Measurements from ENCODE around the gene METAP1D. TPM values are rescaled to one million over a fixed set of nuclear protein-coding genes. Genes with fewer than 3 reads are reported as not detected.

METAP1D gene
- total and polyA plus RNA-seq, 12 donors, result 1.7 to 21.8 (median 7.8) TPM

DNA sequence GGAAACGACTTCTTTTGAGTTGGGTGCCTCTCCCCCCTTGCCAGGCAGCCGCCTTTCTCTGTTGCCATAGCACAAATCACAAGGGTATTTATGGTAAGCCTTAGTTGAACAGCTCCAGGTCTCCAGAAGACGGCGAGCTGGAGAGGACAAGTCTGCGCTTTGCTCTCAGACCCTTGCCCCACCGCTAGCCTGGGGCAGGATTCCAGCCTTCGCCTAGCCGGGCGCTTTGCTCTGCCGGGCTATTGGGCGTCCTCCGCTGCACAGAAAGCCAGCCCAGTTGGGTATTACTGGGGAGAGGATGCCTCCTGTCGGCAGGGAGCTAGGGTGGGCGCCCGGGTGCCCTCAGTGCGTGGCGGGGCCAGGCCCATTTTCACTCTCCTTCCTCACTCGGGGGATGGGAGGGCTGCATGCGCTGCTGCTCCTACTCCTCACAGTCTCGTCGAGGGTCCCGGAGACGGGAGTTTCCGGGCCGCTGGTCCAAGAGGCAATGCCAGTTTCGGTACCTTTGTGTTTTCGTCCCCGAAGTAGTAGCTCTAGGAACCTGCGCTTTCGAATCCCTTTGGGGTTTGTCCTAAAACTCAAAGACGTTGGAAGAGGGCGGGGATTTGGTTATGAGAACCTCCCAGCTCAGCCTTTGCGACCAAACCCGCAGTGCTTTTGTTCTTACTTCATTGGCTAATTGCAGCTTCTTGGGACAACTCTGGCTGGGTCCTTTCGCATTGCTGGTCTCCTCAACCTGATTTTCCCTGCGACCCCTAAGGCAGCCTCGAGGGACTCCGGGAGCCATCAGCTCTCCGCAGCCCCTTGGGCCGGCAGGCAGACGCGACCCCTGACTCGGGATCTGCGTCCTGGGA is 106.6 kb downstream of the METAP1D start:
- WGBS, 4 donors, result 6 to 11% (median 7%) methylated on average over 20 to 44 of the region's 44 CpGs
- intact Hi-C loops (cut with DNase I), result loop anchor here (10.0 kb wide), 4 partner anchors 292 to 532 kb away; no protein-coding TSS in a partner anchor
- Histone ChIP-seq H3K27me3 (peaks cover 77% of the 10 kb centered on the region), H3K27ac (no peak overlapping the region), H3K36me3 (replicated peaks in 1 of 2) (no peaks in the 10 kb centered on the region), H3K9me3 (replicated peaks in 1 of 3) (no peaks in the 10 kb centered on the region), H3K4me1 (replicated peaks in 1 of 2) (peaks cover 16 to 33% of the 10 kb centered on the region in 2 donors), H3K4me3 (peak overlapping the region in 1 of 4 donors; percentile 38)
- TF ChIP-seq, protein P1, sequence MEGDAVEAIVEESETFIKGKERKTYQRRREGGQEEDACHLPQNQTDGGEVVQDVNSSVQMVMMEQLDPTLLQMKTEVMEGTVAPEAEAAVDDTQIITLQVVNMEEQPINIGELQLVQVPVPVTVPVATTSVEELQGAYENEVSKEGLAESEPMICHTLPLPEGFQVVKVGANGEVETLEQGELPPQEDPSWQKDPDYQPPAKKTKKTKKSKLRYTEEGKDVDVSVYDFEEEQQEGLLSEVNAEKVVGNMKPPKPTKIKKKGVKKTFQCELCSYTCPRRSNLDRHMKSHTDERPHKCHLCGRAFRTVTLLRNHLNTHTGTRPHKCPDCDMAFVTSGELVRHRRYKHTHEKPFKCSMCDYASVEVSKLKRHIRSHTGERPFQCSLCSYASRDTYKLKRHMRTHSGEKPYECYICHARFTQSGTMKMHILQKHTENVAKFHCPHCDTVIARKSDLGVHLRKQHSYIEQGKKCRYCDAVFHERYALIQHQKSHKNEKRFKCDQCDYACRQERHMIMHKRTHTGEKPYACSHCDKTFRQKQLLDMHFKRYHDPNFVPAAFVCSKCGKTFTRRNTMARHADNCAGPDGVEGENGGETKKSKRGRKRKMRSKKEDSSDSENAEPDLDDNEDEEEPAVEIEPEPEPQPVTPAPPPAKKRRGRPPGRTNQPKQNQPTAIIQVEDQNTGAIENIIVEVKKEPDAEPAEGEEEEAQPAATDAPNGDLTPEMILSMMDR (IDR thresholded peaks at IDR 0.05), result peak in 3 of 6 experiments; percentile 16 to 37 (median 33)
- no peak for TF ChIP-seq POLR2A (IDR thresholded peaks at IDR 0.05)
- peak in 1 of 7 donors; percentile 18 for DNase-seq

DNA sequence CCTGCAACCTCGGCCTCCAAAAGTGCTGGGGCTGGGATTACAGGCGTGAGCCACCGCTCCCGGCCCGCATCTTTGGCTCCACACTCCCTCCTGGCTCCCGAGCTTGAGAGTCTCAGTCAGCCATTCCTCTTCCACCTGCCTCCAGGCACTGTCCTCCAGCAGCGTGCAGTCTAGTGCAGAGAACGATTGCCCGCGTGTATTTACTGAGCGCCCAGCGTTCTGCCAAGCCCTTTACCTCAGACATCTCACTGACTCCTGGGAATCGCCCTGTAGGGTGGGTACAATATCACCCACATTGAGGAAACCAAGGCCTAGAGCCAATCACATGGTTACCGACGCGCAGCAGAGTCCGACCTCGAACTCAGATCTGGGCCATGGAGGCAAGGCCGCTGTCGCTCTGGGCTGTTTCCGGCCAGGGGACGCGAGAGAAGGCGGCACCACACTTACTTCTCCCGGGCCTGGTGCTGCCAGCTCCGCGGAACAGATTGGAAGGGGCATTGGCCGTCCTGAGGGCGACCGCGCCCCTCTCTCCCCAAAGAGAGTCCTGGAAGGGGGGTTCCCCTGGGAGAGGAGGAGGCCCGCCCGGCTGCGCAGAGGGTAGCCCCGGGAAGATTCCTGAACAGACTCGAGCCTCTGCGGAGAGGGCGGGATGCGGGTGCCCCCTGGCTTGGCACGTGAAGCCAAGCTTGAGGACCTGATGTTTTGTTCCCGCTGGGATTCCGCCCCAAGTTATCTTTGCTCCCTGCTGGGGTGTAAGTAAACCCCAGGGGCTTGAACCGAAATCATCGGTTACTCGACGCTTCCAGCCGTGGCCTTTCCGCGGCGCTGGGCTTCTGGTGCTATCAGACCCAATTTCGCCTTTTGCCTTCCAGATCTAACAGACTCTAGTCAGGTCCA is 108.2 kb downstream of the METAP1D start:
- peaks cover 5 to 19% of the 10 kb centered on the region in 2 donors for H3K4me1 ChIP-seq (replicated peaks in 1 of 2)
- H3K9me3 ChIP-seq (replicated peaks in 1 of 3), result no peaks in the 10 kb centered on the region
- no peak for DNase-seq
- H3K36me3 ChIP-seq (replicated peaks in 1 of 2), result no peaks in the 10 kb centered on the region
- H3K27me3 ChIP-seq, result peaks cover 65% of the 10 kb centered on the region
- H3K4me3 ChIP-seq, result no peak overlapping the region
- intact Hi-C loops (cut with DNase I), result loop anchor here (10.0 kb wide), 4 partner anchors 293 to 533 kb away; no protein-coding TSS in a partner anchor
- WGBS, 4 donors, result 20 to 40% (median 23%) methylated on average over 27 to 51 of the region's 51 CpGs
- H3K27ac ChIP-seq, result no peak overlapping the region
- TF ChIP-seq, protein P1 (IDR thresholded peaks at IDR 0.05), result no peak
- no peak for TF ChIP-seq POLR2A (IDR thresholded peaks at IDR 0.05)

DNA sequence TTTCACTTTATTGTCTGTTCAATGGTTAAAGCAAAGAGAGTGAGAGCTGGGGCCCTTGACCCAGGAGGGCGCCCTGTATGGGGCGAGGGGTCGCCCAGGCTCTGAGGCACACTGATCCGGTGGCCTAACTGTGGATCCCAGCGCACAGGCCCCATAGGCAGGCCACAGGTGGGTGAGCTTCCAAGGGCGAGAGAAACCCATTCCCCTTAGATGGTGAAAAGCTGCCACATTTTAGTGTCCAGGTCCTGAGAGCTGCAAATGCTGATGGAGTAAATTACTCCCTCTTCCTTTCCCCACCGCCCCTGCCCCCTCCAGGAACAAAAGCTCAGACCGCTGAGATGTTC is 108.8 kb downstream of the METAP1D start:
- H3K27ac ChIP-seq, result no peak overlapping the region
- 39 to 58% (median 42%) methylated on average over 7 to 8 of the region's 8 CpGs for WGBS, 4 donors
- peaks cover 62% of the 10 kb centered on the region for H3K27me3 ChIP-seq
- no peaks in the 10 kb centered on the region for H3K9me3 ChIP-seq (replicated peaks in 1 of 3)
- DNase-seq, result no peak
- H3K4me1 ChIP-seq (replicated peaks in 1 of 2), result peaks cover 0 to 13% of the 10 kb centered on the region in 2 donors
- H3K36me3 ChIP-seq (replicated peaks in 1 of 2), result no peaks in the 10 kb centered on the region
- intact Hi-C loops (cut with DNase I), result loop anchor here (10.0 kb wide), 4 partner anchors 294 to 534 kb away; no protein-coding TSS in a partner anchor
- TF ChIP-seq POLR2A (IDR thresholded peaks at IDR 0.05), result no peak
- TF ChIP-seq, protein P1 (IDR thresholded peaks at IDR 0.05), result no peak
- no peak overlapping the region for H3K4me3 ChIP-seq
